Cardiac muscle cell (in vitro differentiated cells and primary cell): ENCODE results near the gene MYDGF. TPM values are rescaled to one million over a fixed set of nuclear protein-coding genes. Genes with fewer than 3 reads are reported as not detected.

Source experiments
- DNase-seq, 2 donors: peaks; one replicate each; pipeline versions ENCODE4 v3.0.0 to v3.0.0-alpha.2; 2010 to 2017; ENCODE audit warnings: low read depth in 1 of 2, low spot score in 1 of 2
- H3K27ac ChIP-seq: fragments of 200-600 bp; sonication (generic); 2 replicates; pipeline ENCODE4 v1.5.1; 2016
- H3K27me3 ChIP-seq: fragments of 200-600 bp; sonication (generic); 2 replicates; pipeline ENCODE4 v1.6.0; 2016; ENCODE audit warnings: control low read depth
- H3K36me3 ChIP-seq: fragments of 200-600 bp; sonication (generic); 2 replicates; pipeline ENCODE4 v1.5.1; 2016; ENCODE audit warnings: control low read depth
- H3K4me1 ChIP-seq: fragments of 200-600 bp; sonication (generic); 2 replicates; pipeline ENCODE4 v1.8.1; 2017; ENCODE audit warnings: low read depth, mild to moderate bottlenecking, mixed run types
- H3K4me3 ChIP-seq: fragments of 200-600 bp; sonication (generic); 2 replicates; pipeline ENCODE4 v1.5.1; 2016; ENCODE audit warnings: mild to moderate bottlenecking
- H3K9me3 ChIP-seq: fragments of 200-600 bp; sonication (generic); 2 replicates; pipeline ENCODE4 v1.5.1; 2017; ENCODE audit warnings: low read depth, mild to moderate bottlenecking, control low read depth
- CTCF ChIP-seq: IDR thresholded peaks from 2 replicates; pipeline ENCODE4 v1.5.1; 2012; ENCODE audit warnings: low read depth, mild to moderate bottlenecking, low read length
- polyA plus RNA-seq: library from polyadenylated mRNA; unstranded; fragments of >200 nt; fragmentation: Nextera tagmentation; extraction: Ambion mirVana; gene quantifications from 2 replicates; pipeline ENCODE4 v1.2.1, GENCODE V29; 2016
- total RNA-seq: library from RNA; depleted of rRNA; stranded (reverse); fragments of >200 nt; gene quantifications from 2 replicates; pipeline ENCODE4 v1.2.3, GENCODE V29; 2016

Gene MYDGF
- total and polyA plus RNA-seq, 2 experiments from 2014 or later, result 47.9 to 206 TPM

- Histone ChIP-seq H3K4me1 (peaks cover 6% of the 10 kb centered on the region), H3K27ac (peak overlapping the region; percentile 31), H3K9me3 (no peaks in the 10 kb centered on the region), H3K4me3 (no peak overlapping the region), H3K36me3 (peaks cover 2% of the 10 kb centered on the region), H3K27me3 (no peaks in the 10 kb centered on the region)
- DNase-seq, result no peak
- TF ChIP-seq CTCF, result no peak
Observed at GRCh38 chr19:4653793-4654436, 16.2 kb downstream of the MYDGF start.

GRCh38 chr19:4652075-4652474 lies 18.1 kb downstream of the MYDGF start:
- Histone ChIP-seq H3K27ac (no peak overlapping the region), H3K4me1 (peaks cover 6% of the 10 kb centered on the region), H3K36me3 (no peaks in the 10 kb centered on the region), H3K27me3 (no peaks in the 10 kb centered on the region), H3K4me3 (no peak overlapping the region), H3K9me3 (no peaks in the 10 kb centered on the region)
- TF ChIP-seq CTCF, result no peak
- DNase-seq, result no peak

GRCh38 chr19:4650159-4650558 lies 20.0 kb downstream of the MYDGF start:
- Histone ChIP-seq H3K36me3 (no peaks in the 10 kb centered on the region), H3K9me3 (no peaks in the 10 kb centered on the region), H3K4me1 (peaks cover 6% of the 10 kb centered on the region), H3K27ac (no peak overlapping the region), H3K27me3 (no peaks in the 10 kb centered on the region), H3K4me3 (no peak overlapping the region)
- no peak for DNase-seq
- TF ChIP-seq CTCF, result no peak

GRCh38 chr19:4649392-4650047 lies 20.6 kb downstream of the MYDGF start:
- no peaks in the 10 kb centered on the region for H3K36me3 ChIP-seq
- H3K27me3 ChIP-seq, result no peaks in the 10 kb centered on the region
- peaks cover 3% of the 10 kb centered on the region for H3K4me1 ChIP-seq
- no peak overlapping the region for H3K27ac ChIP-seq
- no peak overlapping the region for H3K4me3 ChIP-seq
- no peaks in the 10 kb centered on the region for H3K9me3 ChIP-seq
- TF ChIP-seq CTCF, result no peak
- DNase-seq, result no peak

- H3K9me3 ChIP-seq, result no peaks in the 10 kb centered on the region
- DNase-seq, result peak in 1 of 2 donors; percentile 70
- H3K27ac ChIP-seq, result no peak overlapping the region
- H3K4me1 ChIP-seq, result no peaks in the 10 kb centered on the region
- no peaks in the 10 kb centered on the region for H3K36me3 ChIP-seq
- H3K4me3 ChIP-seq, result no peak overlapping the region
- no peaks in the 10 kb centered on the region for H3K27me3 ChIP-seq
- peak; percentile 28 for TF ChIP-seq CTCF
Observed at GRCh38 chr19:4647676-4648644, 22.2 kb downstream of the MYDGF start.
